ENCODE data around the gene CDH11. TPM values are rescaled to one million over a fixed set of nuclear protein-coding genes. Genes with fewer than 3 reads are reported as not detected.

CDH11 gene
- total RNA-seq, 1 donor from 2014 or later = 42.6 TPM

- H3K4me1 Mint-ChIP-seq (ENCODE audit: unreplicated experiment) = peaks cover 13% of the 10 kb centered on the region
- DNase-seq (ENCODE audit: low spot score) = no peak
- no peaks in the 10 kb centered on the region for H3K9me3 Mint-ChIP-seq (ENCODE audit: unreplicated experiment)
- no peak for TF ChIP-seq CTCF (IDR thresholded peaks at IDR 0.05; ENCODE audit: unreplicated experiment)
- H3K27ac Mint-ChIP-seq (ENCODE audit: unreplicated experiment) = no peak overlapping the region
- no peaks in the 10 kb centered on the region for H3K27me3 Mint-ChIP-seq (ENCODE audit: unreplicated experiment)
- H3K36me3 Mint-ChIP-seq (ENCODE audit: low read depth, unreplicated experiment) = no peaks in the 10 kb centered on the region
- H3K4me3 Mint-ChIP-seq (ENCODE audit: unreplicated experiment) = no peak overlapping the region
These were observed 157.7 kb downstream of the CDH11 start for GRCh38 chr16:64964126-64964540.

GRCh38 chr16:64962786-64963185 is 159.1 kb downstream of the CDH11 start:
- no peak for DNase-seq (ENCODE audit: low spot score)
- Mint-ChIP-seq H3K4me1 (ENCODE audit: unreplicated experiment) (peaks cover 13% of the 10 kb centered on the region), H3K27ac (ENCODE audit: unreplicated experiment) (no peak overlapping the region), H3K9me3 (ENCODE audit: unreplicated experiment) (no peaks in the 10 kb centered on the region), H3K27me3 (ENCODE audit: unreplicated experiment) (no peaks in the 10 kb centered on the region), H3K36me3 (ENCODE audit: low read depth, unreplicated experiment) (no peaks in the 10 kb centered on the region), H3K4me3 (ENCODE audit: unreplicated experiment) (no peak overlapping the region)
- no peak for TF ChIP-seq CTCF (IDR thresholded peaks at IDR 0.05; ENCODE audit: unreplicated experiment)

- TF ChIP-seq CTCF (IDR thresholded peaks at IDR 0.05; ENCODE audit: unreplicated experiment) = no peak
- no peak overlapping the region for H3K27ac Mint-ChIP-seq (ENCODE audit: unreplicated experiment)
These were observed 164.6 kb downstream of the CDH11 start for GRCh38 chr16:64957246-64957645.

GRCh38 chr16:64952177-64952576 is 169.7 kb downstream of the CDH11 start:
- H3K4me3 Mint-ChIP-seq (ENCODE audit: unreplicated experiment) = no peak overlapping the region
- DNase-seq (ENCODE audit: low spot score) = no peak

More at GRCh38 chr16:64957246-64957645, 164.6 kb downstream of the CDH11 start:
- no peaks in the 10 kb centered on the region for H3K27me3 Mint-ChIP-seq (ENCODE audit: unreplicated experiment)
- peaks cover 8% of the 10 kb centered on the region for H3K4me1 Mint-ChIP-seq (ENCODE audit: unreplicated experiment)
- no peak for DNase-seq (ENCODE audit: low spot score)
- no peaks in the 10 kb centered on the region for H3K36me3 Mint-ChIP-seq (ENCODE audit: low read depth, unreplicated experiment)
- no peaks in the 10 kb centered on the region for H3K9me3 Mint-ChIP-seq (ENCODE audit: unreplicated experiment)
- no peak overlapping the region for H3K4me3 Mint-ChIP-seq (ENCODE audit: unreplicated experiment)

GRCh38 chr16:64951193-64951592 is 170.7 kb downstream of the CDH11 start:
- TF ChIP-seq CTCF (IDR thresholded peaks at IDR 0.05; ENCODE audit: unreplicated experiment) = no peak
- no peak for DNase-seq (ENCODE audit: low spot score)
- Mint-ChIP-seq H3K36me3 (ENCODE audit: low read depth, unreplicated experiment) (peaks cover 4% of the 10 kb centered on the region), H3K4me1 (ENCODE audit: unreplicated experiment) (peaks cover 13% of the 10 kb centered on the region), H3K4me3 (ENCODE audit: unreplicated experiment) (no peak overlapping the region), H3K27me3 (ENCODE audit: unreplicated experiment) (peaks cover 7% of the 10 kb centered on the region), H3K27ac (ENCODE audit: unreplicated experiment) (no peak overlapping the region), H3K9me3 (ENCODE audit: unreplicated experiment) (no peaks in the 10 kb centered on the region)

More at GRCh38 chr16:64952177-64952576, 169.7 kb downstream of the CDH11 start:
- no peak for TF ChIP-seq CTCF (IDR thresholded peaks at IDR 0.05; ENCODE audit: unreplicated experiment)
- H3K27ac Mint-ChIP-seq (ENCODE audit: unreplicated experiment) = no peak overlapping the region
- peaks cover 7% of the 10 kb centered on the region for H3K27me3 Mint-ChIP-seq (ENCODE audit: unreplicated experiment)
- peaks cover 4% of the 10 kb centered on the region for H3K36me3 Mint-ChIP-seq (ENCODE audit: low read depth, unreplicated experiment)
- H3K9me3 Mint-ChIP-seq (ENCODE audit: unreplicated experiment) = no peaks in the 10 kb centered on the region
- H3K4me1 Mint-ChIP-seq (ENCODE audit: unreplicated experiment) = peaks cover 13% of the 10 kb centered on the region

Measured in endothelial cell (in vitro differentiated cells).